Kidney glomerular epithelial cell (primary cell): ENCODE measurements around the gene NAA38.
A peak's percentile ranks its signal among the peaks of the same experiment; 100 is the strongest.

Experiments
- DNase-seq: peaks from one replicate; lab custom pipeline; 2025; lab: John Stamatoyannopoulos, UW

The NAA38 gene

GRCh38 chr17:7856811-7857712 is at the start of gene NAA38:
Gene NAA38 (minus strand): TSS chr17:7857559. CDS start chr17:7857463, 96 bp downstream.
- peak; percentile 99 for DNase-seq

GRCh38 chr17:7903154-7904103 is 46.1 kb upstream of the NAA38 start:
- no peak for DNase-seq

GRCh38 chr17:7897773-7898172 is 40.4 kb upstream of the NAA38 start:
- no peak for DNase-seq

- DNase-seq: no peak
These were observed 39.7 kb upstream of the NAA38 start for GRCh38 chr17:7897090-7897489.

- no peak for DNase-seq
These were observed 37.5 kb upstream of the NAA38 start for GRCh38 chr17:7894866-7895265.

DNA sequence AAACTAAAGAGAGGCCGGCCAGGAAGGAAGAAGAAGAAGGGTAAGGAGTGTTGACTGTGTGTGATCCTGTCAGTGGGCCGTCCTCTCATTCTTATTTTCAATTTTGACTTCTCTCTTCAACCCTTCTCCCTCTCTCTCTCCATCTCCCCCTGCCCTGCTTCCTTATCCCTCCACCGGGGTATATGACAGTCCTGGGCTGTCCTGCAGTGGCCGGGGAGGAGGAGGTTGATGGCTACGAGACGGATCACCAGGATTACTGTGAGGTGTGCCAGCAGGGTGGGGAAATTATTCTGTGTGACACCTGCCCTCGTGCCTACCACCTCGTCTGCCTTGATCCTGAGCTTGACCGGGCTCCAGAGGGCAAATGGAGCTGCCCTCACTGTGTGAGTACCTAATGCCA is 36.9 kb upstream of the NAA38 start:
- DNase-seq: no peak

DNA sequence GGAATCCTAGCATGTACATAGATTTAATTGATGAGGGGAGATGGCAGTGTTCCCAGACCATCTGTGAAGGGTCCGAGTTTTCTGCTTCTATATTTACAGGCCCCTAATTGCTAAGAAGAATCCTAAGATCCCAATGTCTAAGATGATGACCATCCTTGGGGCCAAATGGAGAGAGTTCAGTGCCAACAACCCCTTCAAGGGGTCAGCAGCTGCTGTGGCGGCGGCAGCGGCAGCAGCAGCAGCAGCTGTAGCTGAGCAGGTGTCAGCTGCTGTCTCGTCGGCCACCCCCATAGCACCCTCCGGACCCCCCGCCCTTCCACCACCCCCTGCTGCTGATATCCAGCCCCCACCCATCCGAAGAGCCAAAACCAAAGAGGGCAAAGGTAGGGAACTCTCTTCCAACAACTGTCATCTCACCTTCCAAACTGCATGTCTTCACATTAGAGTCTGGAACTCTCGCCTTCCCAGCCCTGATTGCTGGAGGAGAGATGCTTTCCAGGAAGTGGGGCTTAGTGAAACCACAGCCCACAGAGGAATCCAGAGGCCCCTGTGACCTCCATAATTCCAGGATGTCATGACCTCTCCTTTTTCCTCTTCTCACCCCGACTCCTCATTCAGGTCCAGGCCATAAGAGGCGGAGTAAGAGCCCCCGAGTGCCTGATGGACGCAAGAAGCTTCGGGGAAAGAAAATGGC is 36.0 kb upstream of the NAA38 start:
- DNase-seq: no peak

DNA sequence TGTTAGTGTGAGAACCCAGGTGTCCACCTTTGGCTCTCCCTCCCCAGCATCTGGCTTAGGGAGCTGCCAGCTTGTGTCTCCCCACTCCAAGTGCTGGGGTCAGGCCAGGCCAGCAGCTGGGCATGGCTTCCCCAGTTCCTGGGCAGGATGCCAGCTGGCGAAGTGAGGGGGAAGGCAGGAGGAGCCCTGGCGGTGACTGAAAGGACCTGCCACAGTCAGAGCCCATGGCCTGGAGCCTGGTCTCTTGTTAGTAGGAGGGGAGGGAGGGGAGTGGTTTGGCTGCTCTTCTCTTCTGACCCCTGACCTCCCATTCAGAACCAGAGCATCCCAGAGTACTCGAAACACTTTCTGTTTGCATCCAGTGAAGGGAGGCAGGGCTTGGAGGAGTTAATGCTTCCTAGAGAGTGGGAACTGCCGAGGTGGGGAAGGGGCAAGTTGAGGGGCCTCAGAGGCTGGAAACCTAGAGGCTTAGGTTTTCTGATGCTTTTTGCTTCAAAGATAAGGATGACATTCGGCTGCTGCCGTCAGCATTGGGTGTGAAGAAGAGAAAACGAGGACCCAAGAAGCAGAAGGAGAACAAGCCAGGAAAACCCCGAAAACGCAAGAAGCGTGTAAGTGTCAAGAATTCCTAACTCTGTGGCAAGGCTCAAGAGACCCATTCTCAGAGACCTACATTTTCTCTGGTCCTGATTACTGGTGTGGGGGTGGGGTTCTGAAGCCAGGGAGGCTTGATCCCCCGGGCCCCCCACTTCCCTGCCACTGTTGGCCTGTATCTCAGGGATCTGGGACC is 32.0 kb upstream of the NAA38 start:
- DNase-seq: peak; percentile 48

DNA sequence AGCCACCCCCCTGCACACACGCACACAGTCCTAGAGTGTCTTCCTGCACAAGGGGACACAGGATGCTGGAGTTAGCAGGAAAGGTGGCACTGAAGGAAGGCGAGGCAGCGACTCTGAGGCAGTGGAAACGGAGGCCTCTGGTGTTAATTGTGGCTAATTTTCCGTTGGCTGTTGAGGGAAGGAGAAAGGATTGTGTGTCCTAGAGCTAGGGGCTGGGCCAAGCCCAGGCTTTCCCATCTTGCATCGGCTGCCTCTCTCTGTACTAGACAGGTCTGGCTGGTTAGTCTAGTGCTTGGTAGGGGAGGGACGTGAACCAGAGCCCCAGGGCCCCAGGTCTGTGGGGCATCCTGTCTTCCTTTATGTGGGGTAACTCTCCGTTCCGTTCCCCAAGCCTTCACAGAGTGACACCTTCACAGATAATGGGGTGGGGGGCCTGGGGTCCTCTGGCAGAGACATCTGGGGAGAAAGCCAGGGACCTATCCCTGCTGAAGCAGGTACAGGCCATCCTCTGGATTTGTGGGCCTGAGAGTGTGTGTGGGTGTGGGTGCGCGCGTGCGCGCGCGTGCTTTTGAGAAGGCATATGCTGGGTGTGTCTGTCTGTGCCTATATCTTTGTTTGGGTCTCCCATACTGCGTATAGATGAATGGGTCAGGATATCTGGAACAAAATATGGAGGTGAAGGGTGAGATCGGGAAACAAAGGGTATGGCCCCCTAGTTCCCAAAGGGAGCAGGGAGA is 31.0 kb upstream of the NAA38 start, which contains the start of gene CHD3:
Gene CHD3, plus strand, starts transcription at position 606 of the 737 bp plus-strand sequence. CDS start 212 bp downstream, outside the sequence.
- DNase-seq: no peak

- peak; percentile 85 for DNase-seq
These were observed 30.3 kb upstream of the NAA38 start for GRCh38 chr17:7887482-7888183.

DNA sequence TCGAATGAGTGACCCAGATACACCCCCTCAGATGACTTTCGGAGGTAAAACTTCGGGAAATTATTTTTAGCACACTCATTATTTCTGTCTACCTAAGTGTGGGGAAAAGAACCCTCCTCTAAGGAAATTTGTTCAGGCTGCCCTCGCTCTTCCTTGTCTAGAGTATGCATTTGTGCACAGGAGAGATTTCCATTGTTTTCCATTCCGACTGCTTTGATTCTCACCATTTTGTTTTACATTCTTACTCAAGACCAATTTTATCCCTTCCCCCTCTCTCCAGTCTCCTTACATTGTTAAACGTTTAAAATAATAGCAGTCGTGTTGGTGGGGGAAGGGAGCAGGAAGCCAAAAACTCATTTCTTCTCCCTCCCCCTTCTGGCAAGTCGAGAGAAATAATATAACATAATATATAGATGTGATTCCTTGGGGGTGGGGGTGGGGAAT is 29.7 kb upstream of the NAA38 start:
- DNase-seq: peak; percentile 57

DNA sequence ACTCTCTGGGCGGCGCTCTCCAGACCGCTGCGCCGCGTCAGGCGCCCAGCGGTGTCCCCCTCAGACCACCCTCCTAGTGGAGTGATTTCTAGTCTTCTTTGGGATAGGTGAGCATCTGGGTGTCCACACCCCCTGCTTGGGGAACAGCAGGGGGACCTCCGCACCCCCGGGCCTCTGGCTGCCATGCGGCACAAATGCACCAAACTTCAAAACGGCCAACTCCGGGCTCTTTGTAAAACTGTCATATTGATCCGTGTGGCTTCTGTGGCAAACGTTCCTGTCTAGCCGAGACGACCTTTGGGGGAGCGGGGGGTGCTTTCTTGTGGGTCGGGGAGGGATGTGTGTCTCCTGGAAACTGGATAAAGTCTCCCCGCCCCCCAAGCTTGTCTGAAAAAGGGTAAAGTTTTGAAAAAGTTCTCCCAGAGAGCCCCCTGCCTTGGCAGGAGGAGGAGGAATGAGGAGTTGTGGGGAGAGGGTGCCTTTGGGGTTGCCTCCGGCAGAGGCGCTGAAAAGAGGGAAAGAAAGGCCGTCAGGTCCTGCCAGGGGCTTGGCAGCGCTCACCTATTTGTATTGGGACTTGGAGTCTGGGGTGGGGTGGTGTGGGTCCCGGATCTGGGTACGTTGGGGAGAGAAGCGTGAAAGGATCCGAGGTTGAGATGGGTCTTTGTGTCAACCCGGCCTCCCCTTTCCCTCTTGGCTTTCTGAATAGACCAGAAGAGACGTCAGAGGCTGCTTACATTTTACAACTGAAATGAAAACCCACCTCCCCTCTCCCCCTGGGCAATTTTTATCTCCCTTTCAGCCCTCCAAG is 29.1 kb upstream of the NAA38 start:
- DNase-seq: no peak

GRCh38 chr17:7885367-7886226 is 28.2 kb upstream of the NAA38 start:
- DNase-seq: no peak

GRCh38 chr17:7884581-7885366 is 27.4 kb upstream of the NAA38 start:
- no peak for DNase-seq

DNA sequence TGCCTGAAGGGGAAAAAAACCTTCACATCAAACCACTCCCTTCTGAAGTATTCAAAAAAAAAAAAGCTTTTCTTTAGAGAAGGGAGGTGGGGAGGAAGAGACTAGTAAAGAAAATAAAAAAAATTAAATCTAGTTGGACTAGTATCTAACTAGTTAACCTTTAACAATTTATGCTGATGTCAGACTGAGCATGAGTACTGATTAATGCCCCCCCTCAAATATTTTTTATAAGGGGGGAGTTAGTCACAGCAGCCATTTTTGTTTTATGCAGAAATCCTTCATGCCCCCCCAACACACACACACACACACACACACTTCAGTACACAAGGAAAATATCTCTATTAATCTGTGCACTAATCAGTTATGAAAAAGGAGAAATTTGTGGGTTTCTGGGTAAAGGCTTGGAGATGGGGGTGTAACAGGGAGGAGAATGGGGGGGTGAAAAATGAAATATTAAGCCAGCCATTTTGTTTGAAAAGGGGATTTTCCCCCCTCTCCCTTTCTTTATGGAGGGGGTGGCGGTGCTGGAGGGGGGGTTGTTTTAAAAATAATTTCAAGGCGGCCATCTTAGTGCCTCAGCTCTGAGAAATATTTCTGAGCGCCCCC is 26.5 kb upstream of the NAA38 start:
- DNase-seq: peak; percentile 72

DNA sequence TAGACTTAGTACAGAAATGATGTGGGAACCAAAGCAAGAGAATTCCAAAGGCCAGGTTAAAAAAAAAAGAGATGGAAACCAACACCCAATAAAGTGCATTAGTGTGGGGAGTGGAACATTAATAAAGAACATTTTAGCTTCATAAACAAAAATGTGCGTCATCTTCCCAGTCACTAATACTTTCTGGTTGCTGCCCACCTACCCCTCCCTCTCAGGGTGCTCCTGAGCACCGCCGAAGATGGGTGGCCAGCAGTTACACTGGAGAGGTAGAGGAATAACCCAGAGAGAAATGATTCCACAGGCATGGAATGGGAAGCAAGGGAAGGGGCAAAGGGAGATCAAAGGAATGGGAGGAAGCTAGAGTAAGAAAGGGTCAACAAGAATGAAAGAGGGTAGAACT is 25.3 kb upstream of the NAA38 start:
- DNase-seq: no peak

GRCh38 chr17:7882068-7882467 is 24.7 kb upstream of the NAA38 start:
- no peak for DNase-seq
